ENCODE measurements around the gene FOXP1.

- no peak for TF ChIP-seq CTCF (conservative IDR thresholded peaks at IDR 0.05 in 1 of 2, IDR thresholded peaks at IDR 0.05 in 1 of 2; ENCODE audit: low read depth in 1 of 2, low read length in 2 of 2)
- no peak for TF ChIP-seq EZH2 (IDR thresholded peaks at IDR 0.05; ENCODE audit: low read length, missing control alignments)
These were observed 619.9 kb downstream of the FOXP1 start for GRCh38 chr3:70963431-70964275.

Measured in fibroblast of lung (primary cell).